ENCODE results near the gene LRMDA.

GRCh38 chr10:76071653-76072365 is 640.4 kb downstream of the LRMDA start:
- TF ChIP-seq YY1 (tag by site-specific recombination; IDR thresholded peaks at IDR 0.05) (no peak), REST (tag by site-specific recombination; IDR thresholded peaks at IDR 0.05) (no peak)
